Measurements from ENCODE around the gene ARPC2. TPM values are rescaled to one million over a fixed set of nuclear protein-coding genes. Genes with fewer than 3 reads are reported as not detected.

Gene ARPC2
- total RNA-seq, 1 experiment from 2014 or later: 247 TPM

- DNase-seq (ENCODE audit: extremely low read depth, low read depth): no peak
These were observed 68.6 kb downstream of the ARPC2 start for GRCh38 chr2:218285604-218286003.

DNA sequence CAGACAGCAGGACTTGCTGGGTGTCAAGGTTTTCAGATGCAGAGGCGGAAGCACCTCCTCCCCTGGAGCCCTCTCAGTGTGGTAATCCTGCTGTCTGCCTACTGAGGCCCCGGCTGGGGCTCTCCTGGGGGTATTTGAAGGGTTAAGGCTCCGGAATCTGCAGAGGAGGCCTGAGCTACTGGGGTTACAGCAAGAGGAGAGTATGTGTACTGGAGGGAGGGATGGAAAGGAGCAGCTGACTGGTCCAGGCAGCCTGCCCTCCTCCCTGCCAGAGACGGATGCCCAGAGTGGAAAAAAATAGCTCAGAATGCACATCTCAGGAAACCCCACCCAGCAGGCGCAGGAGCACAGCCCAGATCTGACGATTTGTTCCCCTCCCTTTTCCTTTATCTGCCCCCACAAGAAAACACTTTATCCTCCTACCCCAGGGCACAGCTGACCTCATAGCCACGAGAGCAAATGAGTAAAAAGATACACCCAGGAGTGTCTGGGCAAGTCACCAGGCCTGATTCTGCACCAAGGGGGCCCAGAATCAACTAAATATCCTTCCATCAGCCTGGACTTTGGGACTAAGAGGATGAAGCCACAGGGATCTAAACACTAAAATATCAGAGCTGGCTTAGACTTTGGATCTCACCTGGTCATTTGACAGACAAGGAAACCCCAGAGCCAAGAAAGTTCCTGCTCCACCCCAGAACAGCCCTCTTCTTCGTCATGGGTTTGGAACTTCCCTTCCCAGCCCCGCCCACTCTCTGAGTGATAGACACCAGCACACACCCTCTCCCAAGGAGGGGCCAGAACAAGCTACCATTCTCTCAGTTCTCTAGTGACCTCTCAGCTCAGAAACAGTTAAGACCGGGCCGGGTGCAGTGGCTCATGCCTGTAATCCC lies 69.8 kb downstream of the ARPC2 start:
- peak; percentile 92 for DNase-seq (ENCODE audit: extremely low read depth, low read depth)

GRCh38 chr2:218289639-218290315 lies 72.8 kb downstream of the ARPC2 start:
- DNase-seq (ENCODE audit: extremely low read depth, low read depth): no peak

- no peak for DNase-seq (ENCODE audit: extremely low read depth, low read depth)
These were observed 73.6 kb downstream of the ARPC2 start for GRCh38 chr2:218290316-218291261.

DNA sequence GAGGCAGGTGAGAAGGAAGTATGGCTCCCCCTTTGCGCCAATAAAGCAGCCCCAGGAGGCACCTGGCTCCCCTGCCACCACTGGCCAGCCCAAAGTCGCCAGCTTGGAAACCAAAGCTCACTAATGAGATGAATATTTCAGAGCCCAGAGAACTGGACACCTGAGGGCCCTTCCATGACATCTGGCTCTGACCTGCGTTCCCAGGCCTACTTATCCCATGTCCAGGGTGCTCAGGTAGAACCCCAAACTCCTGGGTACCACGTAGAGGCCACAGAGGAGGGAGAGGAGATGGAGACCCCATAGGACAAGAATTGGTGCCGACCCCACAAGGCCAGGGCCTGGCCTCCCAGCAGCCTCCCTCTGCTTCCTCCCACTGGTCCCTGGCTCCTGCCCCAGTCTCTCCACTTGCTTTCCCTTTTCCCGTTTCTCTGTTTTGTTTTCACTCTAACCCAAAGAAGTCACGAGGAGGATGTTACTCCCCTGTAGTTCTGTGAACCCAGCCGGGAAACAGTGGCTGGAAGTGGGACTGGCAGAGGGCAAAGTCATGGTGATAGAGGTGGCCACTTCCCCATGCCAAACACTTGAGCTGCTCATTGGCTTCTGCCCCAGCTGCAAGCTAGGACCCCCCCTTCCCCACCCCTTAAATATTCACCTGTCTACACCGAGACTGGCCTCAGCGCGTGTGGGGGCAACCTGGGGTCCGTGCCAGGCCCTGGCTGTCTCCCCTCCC lies 74.5 kb downstream of the ARPC2 start:
- no peak for DNase-seq (ENCODE audit: extremely low read depth, low read depth)

DNA sequence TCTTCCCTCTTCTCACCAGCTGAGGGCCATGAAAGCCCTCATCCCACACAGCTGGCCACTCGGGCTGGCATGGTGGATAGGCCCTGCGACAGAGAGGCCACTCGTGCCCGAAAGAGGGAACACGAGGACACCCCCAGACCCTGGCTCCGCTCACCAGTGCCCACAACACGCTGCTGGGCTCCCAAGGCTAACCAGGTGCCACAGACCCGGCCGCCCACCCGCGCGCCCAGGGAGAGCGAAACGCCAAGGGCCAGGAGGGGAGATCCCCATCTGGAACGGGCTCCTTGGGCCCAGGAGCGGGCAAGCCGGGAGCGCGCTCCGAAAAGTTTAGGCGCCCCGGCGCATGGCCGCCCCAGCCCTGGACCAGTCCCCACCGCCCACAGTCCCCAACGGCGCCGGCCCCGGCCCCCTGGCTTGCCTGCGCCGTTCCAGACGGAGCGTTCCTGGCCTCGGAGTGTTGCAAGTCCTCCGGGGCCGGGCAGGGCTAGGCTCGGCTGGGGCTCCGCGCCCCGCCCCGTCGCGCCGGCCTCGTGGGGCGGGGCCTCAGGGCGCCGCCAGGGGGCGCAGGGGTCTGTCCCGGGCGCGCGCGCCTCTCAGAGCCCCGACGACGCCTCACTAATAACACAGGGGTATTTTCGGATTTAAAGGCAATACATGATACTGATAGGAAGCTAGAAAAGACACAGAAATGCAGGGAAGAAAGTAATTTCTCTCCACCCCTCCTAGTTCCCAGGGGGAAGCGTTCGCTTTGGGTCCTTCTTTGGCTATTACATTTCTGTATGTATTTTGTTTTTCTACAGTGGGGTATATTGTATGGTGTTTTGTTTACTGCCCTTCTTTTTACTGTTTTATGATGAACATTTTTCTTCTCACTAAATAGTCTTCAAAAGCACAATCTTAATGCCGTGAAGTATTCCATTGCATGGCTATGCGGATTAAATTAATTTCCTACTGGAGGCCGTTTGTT lies 75.3 kb downstream of the ARPC2 start, which contains the start of gene TMBIM1:
Gene TMBIM1 (minus strand): TSS at position 456 of the 967 bp plus-strand sequence. CDS start 10,362 bp downstream, outside the sequence.
- DNase-seq (ENCODE audit: extremely low read depth, low read depth): peak; percentile 65

- DNase-seq (ENCODE audit: extremely low read depth, low read depth): no peak
These were observed 76.9 kb downstream of the ARPC2 start for GRCh38 chr2:218293715-218294429.

GRCh38 chr2:218294430-218295022 lies 77.5 kb downstream of the ARPC2 start:
- DNase-seq (ENCODE audit: extremely low read depth, low read depth): no peak

- DNase-seq (ENCODE audit: extremely low read depth, low read depth): no peak
These were observed 78.0 kb downstream of the ARPC2 start for GRCh38 chr2:218295029-218295428.

DNA sequence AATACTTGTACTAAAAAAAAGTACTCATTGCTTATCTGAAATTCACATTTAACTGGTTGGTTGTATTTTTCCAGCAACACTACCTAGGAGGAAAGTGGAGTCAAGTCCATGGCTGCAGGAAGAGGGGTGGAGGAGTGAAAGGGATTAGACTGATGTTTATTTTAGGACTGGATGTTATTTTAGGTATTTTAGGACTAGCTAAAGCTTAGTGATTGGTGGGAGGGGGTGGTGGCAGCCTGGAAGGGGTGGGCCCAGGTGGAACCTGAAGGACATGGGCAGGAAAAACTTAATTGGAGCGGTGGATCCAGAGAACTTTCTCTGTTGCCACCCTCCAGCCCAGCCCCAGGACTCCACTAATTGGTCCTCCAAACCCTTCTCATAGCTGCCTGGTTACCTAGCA lies 79.2 kb downstream of the ARPC2 start:
- no peak for DNase-seq (ENCODE audit: extremely low read depth, low read depth)

DNA sequence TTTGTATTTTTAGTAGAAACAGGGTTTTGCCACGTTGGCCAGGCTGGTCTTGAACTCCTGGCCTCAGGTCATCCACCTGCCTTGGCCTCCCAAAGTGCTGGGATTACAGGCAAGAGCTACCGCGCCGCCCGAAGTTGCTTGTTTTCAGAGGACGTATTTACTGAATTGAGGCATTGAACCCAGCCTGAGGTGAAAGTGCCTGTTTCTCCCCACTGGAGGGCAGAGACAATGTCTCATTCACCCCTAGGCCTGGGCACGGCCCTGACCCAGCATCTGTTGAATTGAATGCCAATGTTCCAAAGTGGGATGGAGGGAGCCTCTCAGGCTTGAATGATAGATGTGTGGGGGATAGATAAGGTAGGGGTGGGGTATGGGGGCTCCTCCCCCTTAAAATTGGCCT lies 79.9 kb downstream of the ARPC2 start:
- DNase-seq (ENCODE audit: extremely low read depth, low read depth): no peak

DNA sequence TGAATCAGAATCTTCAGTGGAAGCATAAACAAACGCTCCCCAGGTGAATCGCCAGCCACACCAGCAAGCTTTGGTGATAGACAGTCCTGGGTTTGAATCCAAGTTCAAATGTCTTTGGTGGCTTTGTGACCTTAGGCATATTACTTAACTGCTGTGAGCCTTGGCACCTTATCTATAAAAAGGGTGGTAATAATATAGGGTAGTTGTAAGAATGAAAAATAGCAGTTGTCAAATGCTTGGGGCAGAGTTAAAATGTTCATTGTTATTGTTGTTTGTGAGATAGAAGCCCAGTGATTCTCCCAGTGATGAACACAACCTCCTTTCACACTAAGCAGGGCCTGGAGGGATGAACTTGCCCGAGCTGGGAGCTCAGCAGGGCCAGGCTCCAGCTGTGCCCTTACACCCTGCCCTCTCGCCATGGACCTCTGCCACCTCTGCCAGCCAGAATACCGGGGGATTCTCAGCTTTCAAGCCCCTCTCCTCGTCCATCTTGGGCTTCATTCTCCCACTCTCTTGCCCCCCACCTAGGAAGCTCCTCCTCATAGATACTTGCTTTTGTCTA lies 81.4 kb downstream of the ARPC2 start:
- no peak for DNase-seq (ENCODE audit: extremely low read depth, low read depth)

DNA sequence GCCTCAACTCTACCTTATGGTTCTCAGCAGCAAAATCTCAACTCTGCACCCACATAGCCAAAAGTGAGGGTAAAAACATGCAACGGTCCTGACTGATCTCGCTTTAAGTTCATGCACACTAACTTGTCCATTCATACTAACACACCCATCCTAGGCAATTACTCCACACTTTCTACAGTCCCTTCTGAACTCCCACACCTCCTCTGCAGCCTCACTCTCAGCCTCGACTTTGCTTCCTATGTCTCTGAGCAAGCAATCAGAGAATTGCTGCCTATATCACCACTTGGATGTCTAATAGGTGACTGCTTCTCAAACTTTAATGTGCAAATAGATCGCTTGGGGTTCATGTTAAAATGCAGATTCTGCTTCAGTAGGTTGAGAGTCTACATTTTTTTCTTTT lies 83.2 kb downstream of the ARPC2 start:
- no peak for DNase-seq (ENCODE audit: extremely low read depth, low read depth)

- DNase-seq (ENCODE audit: extremely low read depth, low read depth): peak; percentile 85
These were observed 84.3 kb downstream of the ARPC2 start for GRCh38 chr2:218301176-218301819.
